GM12878 (cell line): ENCODE measurements around the gene SPIRE2. TPM values are rescaled to one million over a fixed set of nuclear protein-coding genes. Genes with fewer than 3 reads are reported as not detected.
A peak's percentile ranks its signal among the peaks of the same experiment; 100 is the strongest.

ENCODE experiments used
- ATAC-seq: fragments of 200-7000 bp; cut with Tn5 transposase; 3 replicates; pipeline ENCODE4 v1.9.1; 2020; ENCODE audit warnings: mild to moderate bottlenecking, moderate library complexity
- BruUV-seq: library from RNA; stranded (reverse); fragments of 400-500 nt; replicated peaks from 2 replicates; lab custom pipeline; 2021; lab: Mats Ljungman, UMichigan
- CTCF ChIA-PET: fragments of 300-600 bp; sonication (Branson Sonifier 250); formaldehyde crosslinking; extraction: SDS; loops from one replicate; lab custom pipeline; 2021; ENCODE audit warnings: inconsistent platforms; lab: Yijun Ruan, JAX
- POLR2A ChIA-PET: fragments of 350-600 bp; formaldehyde crosslinking; extraction: SDS; loops from one replicate; lab custom pipeline; 2021; ENCODE audit warnings: inconsistent platforms; lab: Charles Lee
- RAD21 ChIA-PET: fragments of 300-600 bp; sonication (Branson Sonifier 250); formaldehyde crosslinking; loops from one replicate; lab custom pipeline; 2023; ENCODE audit warnings: antibody characterized with exemption; ENCODE audit not compliant: unreplicated experiment; lab: Charles Lee
- SMC1A ChIA-PET: fragments of 300-600 bp; sonication (Branson Sonifier 250); formaldehyde crosslinking; loops from one replicate; lab custom pipeline; 2023; ENCODE audit not compliant: unreplicated experiment, uncharacterized antibody; lab: Charles Lee
- DNase-seq: peaks from one replicate; pipeline ENCODE4 v3.0.0-alpha.2; 2011; ENCODE audit warnings: low read depth, low spot score
- FAIRE-seq: peaks from 3 replicates; lab custom pipeline; 2011; peaks lifted over from hg19 to GRCh38; lab: Jason Lieb, UNC
- H2AFZ ChIP-seq: 2 replicates; pipeline ENCODE4 v1.6.0; 2011; ENCODE audit warnings: low read depth, low read length, control low read depth; ENCODE audit not compliant: control insufficient read depth
- H3K27ac ChIP-seq: 2 replicates; pipeline ENCODE4 v1.5.1; 2011; ENCODE audit warnings: control low read depth; ENCODE audit not compliant: control insufficient read depth, insufficient read depth
- H3K27me3 ChIP-seq, 2 experiments: replicated peaks in 1 of 2; 2 replicates each; pipeline versions ENCODE4 v1.6.0 to v1.6.1; 2011; ENCODE audit warnings: low read length in 1 of 2; ENCODE audit not compliant: control insufficient read depth in 2 of 2, insufficient read depth in 2 of 2
- H3K36me3 ChIP-seq, 2 experiments: 2 replicates each; pipeline ENCODE4 v1.5.1; 2011; ENCODE audit warnings: low read length in 1 of 2; ENCODE audit not compliant: control insufficient read depth in 2 of 2, insufficient read depth in 2 of 2
- H3K4me1 ChIP-seq: 2 replicates; pipeline ENCODE4 v1.6.1; 2011; ENCODE audit warnings: mild to moderate bottlenecking, low read length, moderate library complexity, mixed read lengths; ENCODE audit not compliant: control insufficient read depth, insufficient read depth
- H3K4me2 ChIP-seq: 2 replicates; pipeline ENCODE4 v1.6.0; 2011; ENCODE audit warnings: control low read depth; ENCODE audit not compliant: control insufficient read depth, insufficient read depth
- H3K4me3 ChIP-seq: fragments of 200-600 bp; sonication (generic); 2 replicates; pipeline ENCODE4 v1.5.1; 2016
- H3K79me2 ChIP-seq: 2 replicates; pipeline ENCODE4 v1.6.0; 2011; ENCODE audit warnings: low read length; ENCODE audit not compliant: control insufficient read depth, insufficient read depth
- H3K9ac ChIP-seq: 2 replicates; pipeline ENCODE4 v1.8.0; 2011; ENCODE audit warnings: low read length, control low read depth, mixed read lengths; ENCODE audit not compliant: control insufficient read depth, insufficient read depth
- H3K9me3 ChIP-seq: replicated peaks from 3 replicates; pipeline ENCODE4 v1.5.1; 2011; ENCODE audit warnings: mild to moderate bottlenecking, low read length; ENCODE audit not compliant: control insufficient read depth, insufficient read depth
- H4K20me1 ChIP-seq: 2 replicates; pipeline ENCODE4 v1.6.0; 2011; ENCODE audit not compliant: control insufficient read depth, insufficient read depth
- BHLHE40 ChIP-seq, 2 experiments: fragments of 450-650 bp in 1 of 2; IDR thresholded peaks; 2 replicates each; pipeline ENCODE4 v1.6.1; 2011 to 2017; ENCODE audit warnings: low read depth in 2 of 2, borderline replicate concordance in 1 of 2, improper control_type of control experiment in 1 of 2, low read length in 1 of 2, mild to moderate bottlenecking in 1 of 2
- BRCA1 ChIP-seq: IDR thresholded peaks from 2 replicates; pipeline ENCODE4 v1.6.1; 2011; ENCODE audit warnings: low read depth, low read length, improper control_type of control experiment
- CEBPB ChIP-seq, 2 experiments: fragments of 150-350 bp in 1 of 2; IDR thresholded peaks; 2 replicates each; pipeline ENCODE4 v1.6.1; 2012 to 2014; ENCODE audit warnings: low read depth in 2 of 2, low read length in 2 of 2, borderline replicate concordance in 1 of 2, inconsistent platforms in 1 of 2
- CHD2 ChIP-seq: IDR thresholded peaks from 2 replicates; pipeline ENCODE4 v1.6.1; 2011; ENCODE audit warnings: low read depth, low read length, improper control_type of control experiment, borderline replicate concordance
- CHD4 ChIP-seq: fragments of 200-600 bp; sonication (generic); IDR thresholded peaks from 2 replicates; pipeline ENCODE4 v1.6.1; 2016; ENCODE audit warnings: mild to moderate bottlenecking
- FOXK2 ChIP-seq: fragments of 450-650 bp; IDR thresholded peaks from 2 replicates; pipeline ENCODE4 v1.6.1; 2017; ENCODE audit warnings: mild to moderate bottlenecking, moderate library complexity
- NFYA ChIP-seq: IDR thresholded peaks from 2 replicates; pipeline ENCODE4 v1.6.1; 2011; ENCODE audit warnings: low read depth, mild to moderate bottlenecking, low read length, improper control_type of control experiment, borderline replicate concordance
- RUNX3 ChIP-seq: IDR thresholded peaks from 2 replicates; pipeline ENCODE4 v1.6.1; 2012; ENCODE audit warnings: low read length, inconsistent platforms
- SRF ChIP-seq, 2 experiments: IDR thresholded peaks; 2 replicates each; pipeline ENCODE4 v1.6.1; 2011; ENCODE audit warnings: low read depth in 2 of 2, low read length in 2 of 2, mild to moderate bottlenecking in 1 of 2, moderate library complexity in 1 of 2
- TAF1 ChIP-seq: IDR thresholded peaks from 2 replicates; pipeline ENCODE4 v1.6.1; 2011; ENCODE audit warnings: mild to moderate bottlenecking, low read depth, low read length, borderline replicate concordance
- TCF12 ChIP-seq: IDR thresholded peaks from 2 replicates; pipeline ENCODE4 v1.6.1; 2011; ENCODE audit warnings: low read depth, mild to moderate bottlenecking, low read length
- WGBS: methylation state at CpG from one replicate; pipeline ENCODE4 v1.1.6; 2016; ENCODE audit warnings: low lambda C conversion rate; ENCODE audit not compliant: insufficient replicate concordance, insufficient coverage; ENCODE audit errors: missing lambda C conversion rate; 5-methylcytosine and 5-hydroxymethylcytosine counted together
- in situ Hi-C: fragments of 300-500 bp; cut with MboI; formaldehyde crosslinking; loops from 9 replicates; pipeline ENCODE4 v1.14.3; 2018; ENCODE audit warnings: mixed read lengths
- intact Hi-C: fragments of 100-400 bp; cut with micrococcal nuclease; formaldehyde crosslinking; loops from one replicate; pipeline ENCODE4 v1.14.2; 2022; ENCODE audit not compliant: unreplicated experiment
- polyA plus RNA-seq, 11 experiments: library from polyadenylated mRNA; depleted of rRNA in 4 of 11; unstranded in 6 of 11; stranded (reverse) in 5 of 11; fragments of >200 nt; fragmentation: Nextera tagmentation in 4 of 11; fragmentation: Illumina TruSeq in 1 of 11; extraction: Ambion mirVana in 4 of 11; extraction: Trizol in 1 of 11; gene quantifications; 1 replicate in 1 of 11; 2 replicates in 10 of 11; pipeline versions ENCODE4 v1.2.1 to v1.2.3, GENCODE V29; 2011 to 2016; ENCODE audit warnings: inconsistent platforms in 2 of 11, missing spikeins in 2 of 11, low read depth in 1 of 11
- total RNA-seq, 4 experiments: library from RNA; depleted of rRNA in 3 of 4; stranded (reverse); fragments of >200 nt in 3 of 4; fragmentation: Illumina TruSeq in 1 of 4; extraction: Trizol in 1 of 4; gene quantifications; 2 replicates each; pipeline versions ENCODE4 v1.2.1 to v1.2.3, GENCODE V29; 2013 to 2021
- TF ChIP-seq, protein P1 (sequence below): IDR thresholded peaks from 2 replicates; pipeline ENCODE4 v1.6.1; 2011; ENCODE audit warnings: borderline replicate concordance, low read depth, mild to moderate bottlenecking, moderate library complexity, mixed read lengths, low read length; ENCODE audit not compliant: insufficient read depth; ENCODE audit errors: extremely low read length
- TF ChIP-seq, protein P2 (sequence below): fragments of 450-650 bp; IDR thresholded peaks from 2 replicates; pipeline ENCODE4 v1.6.1; 2017; ENCODE audit warnings: antibody characterized with exemption, mild to moderate bottlenecking, moderate library complexity
- TF ChIP-seq, protein P3 (sequence below): IDR thresholded peaks from 2 replicates; pipeline ENCODE4 v1.6.1; 2011; ENCODE audit warnings: low read depth, low read length, improper control_type of control experiment, borderline replicate concordance
- TF ChIP-seq, protein P4 (sequence below): IDR thresholded peaks from 2 replicates; pipeline ENCODE4 v1.6.1; 2011; ENCODE audit warnings: mild to moderate bottlenecking, low read depth, low read length, moderate library complexity; ENCODE audit not compliant: insufficient replicate concordance

Gene SPIRE2
- total and polyA plus RNA-seq, 10 of the 15 experiments (the other 5 are each of a cell fraction or from before 2014, with no cell fraction given): 0.03 to 0.64 (median 0.27) TPM; not detected in 1

DNA sequence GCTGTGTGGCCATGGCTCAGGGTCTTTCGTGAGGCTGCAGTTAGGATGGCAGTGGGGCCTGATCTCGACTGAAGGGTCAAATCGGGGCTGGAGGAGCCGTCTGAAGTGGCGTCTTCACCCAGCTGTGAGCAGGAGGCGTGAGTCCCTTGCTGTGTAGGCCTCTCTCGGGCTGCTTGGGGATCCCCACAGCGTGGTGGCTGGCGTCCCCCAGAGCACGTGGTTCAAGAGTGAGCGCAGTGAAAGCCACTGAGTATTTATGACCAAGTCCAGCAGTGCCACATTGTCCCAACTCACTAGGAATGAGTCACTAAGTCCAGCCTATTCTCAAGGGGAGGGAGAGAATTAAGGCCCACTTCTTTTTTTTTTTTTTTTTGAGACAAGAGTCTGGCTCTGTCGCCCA, 33.4 kb downstream of the SPIRE2 start:
- DNase-seq: no peak
- no peaks in the 10 kb centered on the region for H3K36me3 ChIP-seq
- no peaks in the 10 kb centered on the region for H3K9me3 ChIP-seq
- peak overlapping the region; percentile 12 for H2AFZ ChIP-seq
- H3K27me3 ChIP-seq: no peaks in the 10 kb centered on the region; a peak in 1 of 4 replicates
- RAD21 ChIA-PET: interaction anchor here (0.6 to 3.9 kb wide), 13 partner anchors 10 to 169 kb away, joined by 3 to 60 read pairs (median 3); partner anchors contain the start of genes SPATA2L and TCF25
- no peaks in the 10 kb centered on the region for H3K79me2 ChIP-seq
- FAIRE-seq: no peak
- BruUV-seq: no TSS peak
- CTCF ChIA-PET: interaction anchor here (0.6 to 6.9 kb wide), 31 partner anchors 11 to 262 kb away, joined by 3 to 119 read pairs (median 4); partner anchors contain the start of genes FANCA, SPATA2L and TCF25
- POLR2A ChIA-PET: interaction anchor here (0.6 to 5.2 kb wide), 5 partner anchors 11 to 286 kb away, joined by 3 to 49 read pairs (median 7); partner anchors contain the start of genes CPNE7 and TCF25
- peak; percentile 68 for ATAC-seq
- SMC1A ChIA-PET: interaction anchor here (0.6 to 3.5 kb wide), 13 partner anchors 11 to 259 kb away, joined by 3 to 44 read pairs (median 4); partner anchors contain the start of gene TCF25
- no peak overlapping the region for H3K27ac ChIP-seq
- in situ Hi-C loops: loop anchor here (5.0 kb wide), 1 partner anchor 159 kb away; the partner anchor contains the start of gene SPATA2L
- no peak overlapping the region for H3K9ac ChIP-seq
- 13% methylated on average over 11 of the region's 12 CpGs for WGBS
- peaks cover 22% of the 10 kb centered on the region for H3K4me1 ChIP-seq
- H3K4me2 ChIP-seq: no peak overlapping the region
- no peak overlapping the region for H3K4me3 ChIP-seq
- no peaks in the 10 kb centered on the region for H4K20me1 ChIP-seq
- intact Hi-C loops: loop anchor here (1.0 to 2.0 kb wide), 3 partner anchors 45 to 161 kb away; partner anchors contain the start of gene FANCA
- TF ChIP-seq, protein P1, sequence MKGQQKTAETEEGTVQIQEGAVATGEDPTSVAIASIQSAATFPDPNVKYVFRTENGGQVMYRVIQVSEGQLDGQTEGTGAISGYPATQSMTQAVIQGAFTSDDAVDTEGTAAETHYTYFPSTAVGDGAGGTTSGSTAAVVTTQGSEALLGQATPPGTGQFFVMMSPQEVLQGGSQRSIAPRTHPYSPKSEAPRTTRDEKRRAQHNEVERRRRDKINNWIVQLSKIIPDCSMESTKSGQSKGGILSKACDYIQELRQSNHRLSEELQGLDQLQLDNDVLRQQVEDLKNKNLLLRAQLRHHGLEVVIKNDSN: peak; percentile 18
- TF ChIP-seq BHLHE40 (IDR thresholded peaks at IDR 0.05; ENCODE audit: borderline replicate concordance in 1 of 2, low read depth in 2 of 2, low read length in 1 of 2) (peak in 1 of 2 experiments; percentile 28; a peak in 1 of 4 replicates), TAF1 (no peak), SRF (IDR thresholded peaks at IDR 0.05; ENCODE audit: low read depth in 2 of 2, low read length in 2 of 2) (no peak), CHD2 (no peak), FOXK2 (no peak), NFYA (no peak), TCF12 (no peak), CEBPB (IDR thresholded peaks at IDR 0.05; ENCODE audit: borderline replicate concordance in 1 of 2, low read depth in 2 of 2, low read length in 2 of 2) (no peak), BRCA1 (no peak), RUNX3 (no peak), CHD4 (no peak)
- TF ChIP-seq, protein P2, sequence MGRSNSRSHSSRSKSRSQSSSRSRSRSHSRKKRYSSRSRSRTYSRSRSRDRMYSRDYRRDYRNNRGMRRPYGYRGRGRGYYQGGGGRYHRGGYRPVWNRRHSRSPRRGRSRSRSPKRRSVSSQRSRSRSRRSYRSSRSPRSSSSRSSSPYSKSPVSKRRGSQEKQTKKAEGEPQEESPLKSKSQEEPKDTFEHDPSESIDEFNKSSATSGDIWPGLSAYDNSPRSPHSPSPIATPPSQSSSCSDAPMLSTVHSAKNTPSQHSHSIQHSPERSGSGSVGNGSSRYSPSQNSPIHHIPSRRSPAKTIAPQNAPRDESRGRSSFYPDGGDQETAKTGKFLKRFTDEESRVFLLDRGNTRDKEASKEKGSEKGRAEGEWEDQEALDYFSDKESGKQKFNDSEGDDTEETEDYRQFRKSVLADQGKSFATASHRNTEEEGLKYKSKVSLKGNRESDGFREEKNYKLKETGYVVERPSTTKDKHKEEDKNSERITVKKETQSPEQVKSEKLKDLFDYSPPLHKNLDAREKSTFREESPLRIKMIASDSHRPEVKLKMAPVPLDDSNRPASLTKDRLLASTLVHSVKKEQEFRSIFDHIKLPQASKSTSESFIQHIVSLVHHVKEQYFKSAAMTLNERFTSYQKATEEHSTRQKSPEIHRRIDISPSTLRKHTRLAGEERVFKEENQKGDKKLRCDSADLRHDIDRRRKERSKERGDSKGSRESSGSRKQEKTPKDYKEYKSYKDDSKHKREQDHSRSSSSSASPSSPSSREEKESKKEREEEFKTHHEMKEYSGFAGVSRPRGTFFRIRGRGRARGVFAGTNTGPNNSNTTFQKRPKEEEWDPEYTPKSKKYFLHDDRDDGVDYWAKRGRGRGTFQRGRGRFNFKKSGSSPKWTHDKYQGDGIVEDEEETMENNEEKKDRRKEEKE: no peak
- TF ChIP-seq, protein P3, sequence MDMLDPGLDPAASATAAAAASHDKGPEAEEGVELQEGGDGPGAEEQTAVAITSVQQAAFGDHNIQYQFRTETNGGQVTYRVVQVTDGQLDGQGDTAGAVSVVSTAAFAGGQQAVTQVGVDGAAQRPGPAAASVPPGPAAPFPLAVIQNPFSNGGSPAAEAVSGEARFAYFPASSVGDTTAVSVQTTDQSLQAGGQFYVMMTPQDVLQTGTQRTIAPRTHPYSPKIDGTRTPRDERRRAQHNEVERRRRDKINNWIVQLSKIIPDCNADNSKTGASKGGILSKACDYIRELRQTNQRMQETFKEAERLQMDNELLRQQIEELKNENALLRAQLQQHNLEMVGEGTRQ: peak; percentile 5; the same call in 1 of the 2 replicates
- TF ChIP-seq, protein P4, sequence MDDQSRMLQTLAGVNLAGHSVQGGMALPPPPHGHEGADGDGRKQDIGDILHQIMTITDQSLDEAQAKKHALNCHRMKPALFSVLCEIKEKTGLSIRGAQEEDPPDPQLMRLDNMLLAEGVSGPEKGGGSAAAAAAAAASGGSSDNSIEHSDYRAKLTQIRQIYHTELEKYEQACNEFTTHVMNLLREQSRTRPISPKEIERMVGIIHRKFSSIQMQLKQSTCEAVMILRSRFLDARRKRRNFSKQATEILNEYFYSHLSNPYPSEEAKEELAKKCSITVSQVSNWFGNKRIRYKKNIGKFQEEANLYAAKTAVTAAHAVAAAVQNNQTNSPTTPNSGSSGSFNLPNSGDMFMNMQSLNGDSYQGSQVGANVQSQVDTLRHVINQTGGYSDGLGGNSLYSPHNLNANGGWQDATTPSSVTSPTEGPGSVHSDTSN: no peak
